HEK293T (cell line): ENCODE measurements around the gene LYPLA2.

Experiments
- BHLHE40 ChIP-seq: fragments of 450-650 bp; IDR thresholded peaks from 2 replicates; pipeline ENCODE4 v1.6.1; 2016; ENCODE audit warnings: mild to moderate bottlenecking, moderate library complexity, borderline replicate concordance
- CTBP1 ChIP-seq: fragments of 450-650 bp; IDR thresholded peaks from 2 replicates; pipeline ENCODE4 v1.6.1; 2016; ENCODE audit warnings: borderline replicate concordance
- FOXK2 ChIP-seq: fragments of 450-650 bp; IDR thresholded peaks from 2 replicates; pipeline ENCODE4 v1.6.1; 2016; ENCODE audit warnings: mild to moderate bottlenecking
- FOXM1 ChIP-seq: fragments of 450-650 bp; IDR thresholded peaks from 2 replicates; pipeline ENCODE4 v1.6.1; 2017; ENCODE audit warnings: mild to moderate bottlenecking, borderline replicate concordance
- HDGF ChIP-seq: fragments of 450-650 bp; IDR thresholded peaks from 2 replicates; pipeline ENCODE4 v1.6.1; 2017; ENCODE audit warnings: antibody characterized with exemption, borderline replicate concordance
- L3MBTL2 ChIP-seq: fragments of 450-650 bp; conservative IDR thresholded peaks from 2 replicates; pipeline ENCODE4 v1.6.1; 2016; ENCODE audit warnings: mild to moderate bottlenecking
- NFRKB ChIP-seq: fragments of 450-650 bp; IDR thresholded peaks from 2 replicates; pipeline ENCODE4 v1.6.1; 2016; ENCODE audit warnings: mild to moderate bottlenecking, moderate library complexity
- SP1 ChIP-seq: fragments of 450-650 bp; IDR thresholded peaks from 2 replicates; pipeline ENCODE4 v1.6.1; 2017
- SUZ12 ChIP-seq: fragments of 450-650 bp; IDR thresholded peaks from 2 replicates; pipeline ENCODE4 v1.6.1; 2016; ENCODE audit warnings: mild to moderate bottlenecking
- TARDBP ChIP-seq: fragments of 450-650 bp; IDR thresholded peaks from 2 replicates; pipeline ENCODE4 v1.6.1; 2016
- ZNF384 ChIP-seq: fragments of 450-650 bp; IDR thresholded peaks from 2 replicates; pipeline ENCODE4 v1.6.1; 2016
- TF ChIP-seq, protein P1 (sequence below): fragments of 450-650 bp; IDR thresholded peaks from 2 replicates; pipeline ENCODE4 v1.6.1; 2016

GRCh38 chr1:23805025-23805424 is 14.1 kb downstream of the LYPLA2 start:
- TF ChIP-seq SUZ12 = no peak
- TF ChIP-seq NFRKB = no peak
- TF ChIP-seq L3MBTL2 = no peak
- no peak for TF ChIP-seq FOXM1
- no peak for TF ChIP-seq HDGF
- no peak for TF ChIP-seq BHLHE40
- TF ChIP-seq FOXK2 = no peak
- TF ChIP-seq SP1 = no peak
- no peak for TF ChIP-seq ZNF384
- TF ChIP-seq, protein P1, sequence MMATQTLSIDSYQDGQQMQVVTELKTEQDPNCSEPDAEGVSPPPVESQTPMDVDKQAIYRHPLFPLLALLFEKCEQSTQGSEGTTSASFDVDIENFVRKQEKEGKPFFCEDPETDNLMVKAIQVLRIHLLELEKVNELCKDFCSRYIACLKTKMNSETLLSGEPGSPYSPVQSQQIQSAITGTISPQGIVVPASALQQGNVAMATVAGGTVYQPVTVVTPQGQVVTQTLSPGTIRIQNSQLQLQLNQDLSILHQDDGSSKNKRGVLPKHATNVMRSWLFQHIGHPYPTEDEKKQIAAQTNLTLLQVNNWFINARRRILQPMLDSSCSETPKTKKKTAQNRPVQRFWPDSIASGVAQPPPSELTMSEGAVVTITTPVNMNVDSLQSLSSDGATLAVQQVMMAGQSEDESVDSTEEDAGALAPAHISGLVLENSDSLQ = no peak
- no peak for TF ChIP-seq TARDBP
- TF ChIP-seq CTBP1 = no peak
